NOMO-1 treated with DMSO at 0.1 percent for 48 hours (cell line): Measurements from ENCODE around the gene SEPTIN6.

Experiments
- DNase-seq: peaks from one replicate; lab custom pipeline; 2025; ENCODE audit not compliant: unreplicated experiment; lab: John Stamatoyannopoulos, UW

Gene SEPTIN6

DNA sequence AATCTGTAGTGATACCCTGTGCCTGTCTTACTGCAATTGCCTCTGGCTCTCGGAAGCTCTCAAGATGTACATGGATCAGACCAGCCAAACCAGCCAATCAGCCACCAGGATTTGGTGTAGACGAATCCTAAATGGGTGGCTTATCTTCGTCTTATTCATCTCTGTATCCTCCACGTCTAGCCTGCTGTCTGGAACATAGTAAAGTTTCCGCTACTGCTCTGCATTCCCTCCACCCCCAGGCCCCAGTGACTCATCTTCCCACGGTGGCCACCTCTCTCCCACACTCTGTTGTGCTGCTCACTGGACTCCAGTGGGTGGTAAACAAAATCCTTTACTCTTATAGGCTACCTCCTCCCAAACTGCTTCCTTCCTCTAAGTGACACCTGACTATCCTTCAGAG is 37.8 kb downstream of the SEPTIN6 start:
- no peak for DNase-seq

DNA sequence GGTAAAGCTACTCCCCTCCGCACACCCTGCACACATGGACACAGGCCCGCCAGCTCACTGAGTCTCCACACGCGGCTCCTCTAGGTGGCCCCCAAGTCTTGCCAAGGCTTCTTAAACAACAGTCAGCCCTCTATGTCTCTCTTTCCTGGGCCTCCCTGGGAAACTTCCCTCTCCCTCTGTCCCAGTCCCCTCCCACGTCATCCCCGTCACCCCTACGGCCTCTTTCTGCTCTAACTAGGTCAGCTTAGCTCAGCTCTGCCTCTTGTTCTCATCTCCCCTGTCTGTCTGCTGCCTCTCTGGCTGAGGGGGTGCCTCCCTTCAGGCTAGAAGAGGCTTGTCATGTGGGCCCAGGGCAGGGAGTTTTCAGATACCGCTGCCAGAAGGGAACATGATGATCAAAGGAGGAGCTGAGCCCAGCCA is 38.8 kb downstream of the SEPTIN6 start:
- DNase-seq = no peak

DNA sequence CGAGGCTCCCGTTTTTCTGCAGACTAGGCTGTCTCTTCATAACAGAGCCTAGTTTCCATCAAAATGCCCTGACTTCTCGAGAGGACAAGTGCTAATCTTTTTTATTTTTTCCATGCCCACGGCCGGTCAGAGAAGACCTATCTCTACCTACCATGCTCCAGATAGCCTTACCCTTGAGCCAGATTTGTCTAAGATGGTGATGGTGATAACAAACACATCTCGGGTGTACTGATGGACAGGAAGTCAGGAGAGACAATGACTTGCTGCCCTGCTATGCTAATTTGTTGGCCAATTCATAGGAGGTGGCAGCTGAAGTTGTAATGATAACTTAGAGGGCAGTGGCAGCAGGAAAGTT is 44.6 kb downstream of the SEPTIN6 start:
- DNase-seq = no peak

GRCh38 chrX:119647552-119648420 is 45.2 kb downstream of the SEPTIN6 start:
- DNase-seq = no peak

DNA sequence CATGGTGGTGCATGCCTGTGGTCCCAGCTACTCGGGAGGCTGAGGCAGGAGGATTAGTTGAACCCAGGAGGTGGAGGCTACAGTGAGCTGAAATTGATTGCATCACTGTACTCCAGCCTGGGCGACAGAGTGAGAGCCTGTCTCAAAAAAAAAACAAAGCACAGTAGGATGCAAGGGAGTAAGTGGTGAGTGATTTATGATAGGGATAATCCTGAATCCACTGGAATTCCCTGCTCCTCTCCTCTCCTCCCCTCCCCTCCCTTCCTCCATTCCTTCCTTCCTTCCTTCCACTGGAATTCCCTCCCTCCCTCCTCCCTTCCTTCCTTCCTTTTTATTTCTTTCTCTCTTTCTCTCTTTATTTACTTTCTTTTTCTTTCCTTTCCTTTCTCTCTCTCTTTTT is 45.9 kb downstream of the SEPTIN6 start:
- DNase-seq = no peak

DNA sequence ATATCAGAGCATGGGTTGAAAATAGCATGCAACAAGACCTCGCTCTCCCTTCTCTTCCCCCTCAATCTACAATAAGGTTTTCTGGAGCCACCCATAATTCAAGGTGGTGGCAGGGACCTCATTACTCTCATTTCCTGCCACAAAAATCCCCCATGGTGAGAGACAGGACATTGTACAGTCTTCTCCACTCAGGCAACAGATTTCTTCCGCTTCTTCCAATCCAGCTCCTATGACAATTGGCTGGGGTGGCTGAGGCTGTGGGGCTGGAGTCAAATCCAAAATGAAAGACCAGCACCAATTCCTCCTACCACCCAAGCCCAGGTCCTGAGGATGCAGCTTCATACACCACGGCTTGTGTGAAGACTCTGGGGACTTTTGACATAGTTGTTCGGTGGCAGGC is 46.5 kb downstream of the SEPTIN6 start:
- no peak for DNase-seq

DNA sequence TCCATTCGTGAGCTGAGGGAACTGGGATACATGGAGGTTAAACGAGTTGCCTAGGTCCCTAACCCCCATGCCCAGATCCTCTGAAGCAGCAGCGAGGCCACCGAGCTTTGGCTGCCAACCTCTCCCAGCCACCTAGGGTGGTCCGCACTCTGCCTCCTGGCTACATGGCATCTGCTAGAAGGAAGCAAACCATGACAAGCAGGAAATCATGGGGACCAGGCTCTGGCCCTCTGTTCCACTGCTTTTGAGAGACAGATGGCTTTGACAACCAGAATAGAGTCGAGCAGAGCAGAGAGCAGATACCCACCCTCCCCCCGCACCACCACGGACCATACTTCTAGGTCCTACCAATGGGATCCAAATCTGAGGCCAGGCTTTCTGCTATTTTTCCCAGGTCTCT is 49.3 kb downstream of the SEPTIN6 start:
- no peak for DNase-seq
